NCI-H460 (cell line): Measurements from ENCODE around the gene CLTCL1. TPM values are rescaled to one million over a fixed set of nuclear protein-coding genes. Genes with fewer than 3 reads are reported as not detected.
"Not testable (repeated sequence)": the region's sequence is repeated elsewhere in the genome, so short reads cannot be mapped to it uniquely, and the experiment has no call there.

Experiments
- DNase-seq: peaks from one replicate; pipeline ENCODE4 v3.0.0-alpha.2; 2016; ENCODE audit warnings: low read depth; ENCODE audit errors: extremely low read depth
- polyA plus RNA-seq: library from polyadenylated mRNA; depleted of rRNA; stranded (reverse); fragments of >200 nt; gene quantifications from 2 replicates; pipeline ENCODE4 v1.2.3, GENCODE V29; 2014; cell fraction: nucleus; rRNA removed
- total RNA-seq: library from RNA; depleted of rRNA; stranded (reverse); fragments of >200 nt; shearing (Covaris generic); gene quantifications from 2 replicates; pipeline ENCODE4 v1.2.3, GENCODE V29; 2014; rRNA removed

CLTCL1 gene
- total RNA-seq = 2.0 and 2.6 TPM in 2 replicates
- 8.1 and 8.5 TPM in 2 replicates for polyA plus RNA-seq

DNA sequence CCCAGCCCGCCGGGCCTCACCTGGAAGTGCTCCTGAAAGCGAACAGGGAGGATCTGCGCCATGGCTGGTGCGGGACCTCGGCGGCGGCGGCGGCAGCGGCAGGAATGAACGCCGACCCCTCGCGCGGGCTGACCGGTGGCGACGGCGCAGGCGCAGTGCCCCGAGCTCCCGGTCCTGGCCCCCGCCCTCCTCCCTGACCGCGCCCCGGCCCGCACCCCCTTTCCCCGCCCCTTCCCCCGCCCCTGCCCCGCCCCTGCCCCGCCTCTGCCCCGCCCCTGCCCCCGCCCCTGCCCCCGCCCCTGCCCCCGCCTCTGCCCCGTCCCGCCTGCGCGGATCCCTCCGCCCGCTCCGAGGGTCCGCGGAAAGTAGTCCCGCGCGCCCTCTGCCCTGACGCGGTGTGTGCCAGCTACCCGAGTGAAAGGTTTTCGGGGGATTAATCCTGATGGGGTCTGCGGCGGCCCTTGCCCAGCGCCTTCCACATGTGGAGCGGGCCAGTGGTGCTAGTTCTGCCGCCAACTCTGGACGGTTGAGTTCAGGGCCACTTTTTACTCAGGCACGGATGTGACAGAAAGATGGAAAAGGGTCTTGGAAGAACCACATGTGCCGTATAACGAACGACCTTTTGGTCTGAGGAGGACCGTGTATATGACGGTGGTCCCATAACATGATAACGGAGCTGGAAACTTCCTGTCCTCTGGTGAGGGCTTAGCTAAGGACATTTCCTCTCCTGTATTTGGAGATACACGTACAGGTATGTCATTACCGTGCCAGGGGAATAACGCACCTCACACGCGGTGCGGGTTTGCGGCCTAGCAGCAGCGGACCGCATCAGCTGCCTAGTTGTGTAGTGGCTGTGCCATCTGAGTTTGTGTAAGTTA lies at the start of gene CLTCL1:
Gene CLTCL1, minus strand, starts transcription at position 140 of the 878 bp plus-strand sequence. Its CDS starts 78 bp downstream, at position 62.
- DNase-seq = peak; percentile 40

- DNase-seq = no peak
These were observed 45.6 kb upstream of the CLTCL1 start for GRCh38 chr22:19337137-19337536.

DNA sequence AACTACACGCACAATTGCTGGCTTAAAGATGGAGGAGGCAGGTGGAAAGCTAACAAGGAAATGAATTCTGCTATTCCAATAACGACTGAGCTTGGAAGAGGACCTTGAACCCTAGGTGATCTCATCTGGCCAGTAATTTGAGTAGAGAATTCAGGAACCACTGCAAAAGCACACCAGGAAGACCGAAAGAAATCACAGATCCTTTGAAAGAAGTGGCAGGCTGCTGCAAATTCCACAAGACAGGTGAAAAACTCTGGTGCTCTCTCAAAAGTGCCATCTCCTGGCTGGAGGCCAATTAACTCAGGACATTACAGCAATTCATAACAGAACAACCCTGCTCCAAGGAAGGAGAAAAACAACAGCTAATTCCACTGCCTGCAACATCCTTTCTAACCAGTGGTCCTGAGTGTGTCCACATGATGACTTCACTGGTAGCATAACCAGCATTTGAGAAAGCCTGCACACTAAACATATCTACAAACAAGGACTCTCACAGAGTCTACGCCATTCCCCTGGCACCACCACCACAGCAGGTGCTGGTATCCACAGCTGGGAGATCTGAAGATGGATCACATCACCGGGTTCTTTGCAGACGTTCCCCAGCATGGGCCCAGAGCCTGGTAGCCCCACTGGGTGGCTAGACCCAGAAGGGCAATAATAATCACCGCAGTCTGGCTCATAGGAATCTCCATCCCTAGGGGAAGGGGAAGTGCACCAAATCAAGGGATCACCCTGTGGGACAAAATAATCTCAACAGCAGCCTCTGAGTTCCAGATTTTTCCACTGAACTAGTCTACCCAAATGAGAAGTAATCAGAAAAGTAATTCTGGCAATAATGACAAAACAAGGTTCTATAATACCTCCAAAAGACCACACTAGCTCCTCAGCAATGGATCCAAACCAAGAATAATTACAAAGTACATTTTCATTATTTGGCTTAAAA lies 44.9 kb upstream of the CLTCL1 start:
- DNase-seq = no peak

DNA sequence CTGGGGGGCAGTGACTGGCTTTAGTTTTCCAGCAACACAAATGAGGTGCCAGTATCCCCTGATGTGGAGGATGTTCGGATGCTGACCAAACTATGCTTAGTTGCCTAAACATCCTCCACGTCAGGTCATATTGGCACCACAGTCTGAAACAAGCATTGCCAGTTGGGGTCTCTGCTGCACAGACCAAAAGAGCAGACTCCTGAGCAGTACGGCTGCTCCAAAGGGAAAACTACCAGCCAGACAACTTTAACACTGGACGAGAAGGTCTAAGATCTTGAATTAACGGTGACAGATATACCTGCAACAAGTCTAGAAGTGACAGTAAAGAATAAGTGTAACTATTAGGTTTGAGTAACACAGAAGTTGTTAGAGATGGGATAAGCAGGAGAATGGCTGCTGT lies 40.5 kb upstream of the CLTCL1 start:
- DNase-seq = no peak

DNA sequence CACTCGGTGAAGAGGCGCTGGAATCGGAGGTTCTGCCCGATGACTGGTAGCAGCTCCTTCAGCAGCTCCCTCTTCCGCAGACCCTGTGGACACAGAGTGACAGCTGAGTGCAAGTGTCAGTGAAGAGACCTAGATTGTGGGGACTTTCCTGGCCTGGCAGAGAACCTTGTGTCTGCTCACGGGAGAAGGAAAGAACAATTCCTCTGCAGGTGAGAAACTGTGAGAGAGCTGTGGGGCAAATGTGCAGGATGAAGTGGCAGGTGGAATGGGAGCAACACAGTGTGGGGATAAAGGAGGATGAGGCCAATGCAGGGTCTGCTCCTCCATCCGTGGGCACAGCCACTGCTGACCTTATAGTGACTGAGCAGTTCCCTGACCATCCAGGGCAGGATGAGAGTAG lies 40.0 kb upstream of the CLTCL1 start:
- DNase-seq = no peak

DNA sequence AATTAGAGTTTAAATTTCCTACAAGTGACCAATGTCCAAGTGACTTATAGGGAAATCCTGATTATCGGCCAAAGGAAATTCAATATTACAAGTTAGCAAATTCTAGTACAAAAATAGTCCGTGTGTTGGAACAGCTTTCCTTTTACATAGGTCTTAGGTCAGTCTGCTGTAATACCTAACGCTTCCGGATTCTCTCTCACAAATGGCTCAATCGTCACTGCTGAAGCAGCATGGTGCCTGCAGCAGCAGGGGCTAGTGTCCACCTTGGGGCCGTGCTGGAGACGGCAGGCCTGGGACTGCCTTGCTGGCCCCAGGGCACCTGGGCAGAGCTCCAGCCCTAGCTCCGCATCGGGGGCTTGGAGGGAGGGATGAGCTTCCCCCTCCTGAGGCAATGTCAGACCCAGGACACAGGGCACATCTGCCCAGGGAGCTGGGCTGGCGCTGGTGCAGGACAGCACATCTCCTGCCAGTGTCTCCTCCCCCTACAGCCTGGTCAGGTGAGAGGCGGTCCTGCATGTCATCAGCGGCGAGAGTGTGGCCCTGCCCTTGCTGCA lies 39.4 kb upstream of the CLTCL1 start:
- no peak for DNase-seq

DNA sequence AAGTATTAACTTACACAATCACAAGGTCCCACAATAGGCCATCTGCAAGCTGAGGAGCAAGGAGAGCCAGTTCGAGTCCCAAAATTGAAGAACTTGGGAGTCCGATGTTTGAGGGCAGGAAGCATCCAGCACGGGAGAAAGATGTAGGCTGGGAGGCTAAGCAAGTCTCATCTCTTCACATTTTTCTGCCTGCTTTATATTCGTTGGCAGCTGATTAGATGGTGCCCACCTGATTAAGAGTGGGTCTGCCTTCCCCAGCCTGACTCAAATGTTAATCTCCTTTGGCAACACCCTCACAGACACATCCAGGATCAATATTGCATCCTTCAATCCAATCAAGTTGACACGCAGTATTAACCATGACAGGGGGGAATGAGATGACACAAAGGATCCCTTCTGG lies 38.7 kb upstream of the CLTCL1 start:
- DNase-seq = not testable (repeated sequence)

DNA sequence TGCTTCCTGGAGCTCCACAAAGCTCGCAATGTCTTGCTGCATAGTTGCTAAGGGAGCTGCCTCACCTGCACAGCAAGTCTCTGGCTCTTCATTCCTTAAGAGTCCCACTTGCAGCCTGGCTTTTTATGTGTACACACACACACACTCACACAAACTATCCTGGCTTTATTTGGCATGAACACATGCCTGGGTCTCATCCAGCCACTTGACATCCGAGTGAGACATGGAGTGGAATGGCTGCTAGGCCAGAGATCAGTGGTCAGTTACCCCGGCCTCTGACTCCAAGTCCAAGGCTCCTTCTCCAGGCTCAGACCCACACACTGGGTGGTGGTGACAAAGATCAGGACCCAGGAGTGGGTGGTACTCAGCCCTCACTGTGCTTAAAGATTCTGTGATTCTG lies 37.9 kb upstream of the CLTCL1 start:
- no peak for DNase-seq

GRCh38 chr22:19325296-19325948 lies 33.9 kb upstream of the CLTCL1 start:
- no peak for DNase-seq

DNA sequence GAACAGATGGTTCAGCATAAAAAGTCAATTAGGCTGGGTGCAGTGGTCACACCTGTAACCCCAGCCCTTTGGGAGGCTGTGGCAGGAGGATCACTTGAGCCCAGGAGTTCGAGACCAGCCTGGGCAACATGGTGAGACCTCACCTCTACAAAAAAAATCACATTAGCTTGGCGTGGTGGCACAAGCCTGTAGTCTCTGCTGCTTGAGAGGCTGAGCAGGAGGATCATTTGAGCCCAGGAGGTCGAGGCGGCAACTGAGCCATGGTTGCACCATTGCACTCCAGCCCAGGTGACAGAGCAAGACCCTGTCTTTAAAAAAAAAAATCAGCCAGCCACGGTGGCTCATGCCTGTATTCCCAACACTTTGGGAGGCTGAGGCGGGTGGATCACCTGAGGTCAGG lies 31.9 kb upstream of the CLTCL1 start:
- not testable (repeated sequence) for DNase-seq

GRCh38 chr22:19321757-19322156 lies 30.2 kb upstream of the CLTCL1 start:
- DNase-seq = no peak

DNA sequence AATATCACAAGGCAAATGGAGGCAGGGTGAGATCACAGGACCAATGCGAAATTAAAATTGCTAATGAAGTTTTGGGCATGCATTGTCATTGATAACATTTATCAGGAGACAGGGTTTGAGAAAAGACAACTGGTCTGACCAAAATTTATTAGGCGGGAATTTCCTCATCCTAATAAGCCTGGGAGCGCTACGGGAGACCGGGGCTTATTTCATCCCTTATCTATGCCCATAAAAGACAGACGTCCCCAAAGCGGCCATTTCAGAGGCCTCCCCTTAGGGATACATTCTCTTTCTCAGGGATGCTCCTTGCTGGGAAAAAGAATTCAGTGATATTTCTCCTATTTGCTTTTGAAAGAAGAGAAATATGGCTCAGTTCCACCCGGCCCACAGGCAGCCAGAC lies 28.6 kb upstream of the CLTCL1 start:
- DNase-seq = not testable (repeated sequence)

DNA sequence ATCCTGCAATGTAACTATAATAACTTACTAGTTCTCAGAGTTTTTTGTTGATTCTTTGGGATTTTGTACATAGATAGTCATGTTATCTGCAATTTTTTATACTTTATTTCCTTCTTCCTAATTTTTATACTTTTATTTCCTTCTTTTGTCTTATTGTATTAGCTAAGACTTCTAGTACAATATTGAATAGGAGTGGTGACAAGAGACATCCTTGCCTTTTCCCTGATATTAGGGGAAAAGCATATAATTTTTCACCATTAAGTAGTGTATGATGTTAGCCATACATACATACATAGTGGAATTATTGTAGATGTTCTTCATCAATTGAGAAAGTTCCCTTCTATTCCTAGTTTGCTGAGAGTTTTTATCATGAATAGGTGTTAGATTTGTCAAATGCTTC lies 27.8 kb upstream of the CLTCL1 start:
- DNase-seq = no peak

DNA sequence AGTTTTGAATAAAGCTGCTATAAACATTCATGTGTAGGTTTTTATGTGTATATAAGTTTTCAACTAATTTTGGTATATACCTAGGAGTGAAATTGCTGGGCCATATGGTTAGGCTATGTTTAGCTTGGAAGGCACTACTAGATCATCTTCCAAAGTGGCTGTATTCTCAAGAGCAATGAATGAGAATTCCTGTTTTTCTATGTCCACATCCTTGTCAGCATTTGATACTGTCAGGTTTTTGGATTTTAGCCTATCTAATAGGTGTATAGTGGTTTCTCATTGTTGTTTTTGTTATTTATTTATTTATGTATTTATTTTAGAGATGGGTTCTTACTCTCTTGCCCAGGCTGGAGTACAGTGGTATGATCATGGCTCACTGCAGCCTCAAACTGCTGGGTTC lies 26.3 kb upstream of the CLTCL1 start:
- DNase-seq = no peak

DNA sequence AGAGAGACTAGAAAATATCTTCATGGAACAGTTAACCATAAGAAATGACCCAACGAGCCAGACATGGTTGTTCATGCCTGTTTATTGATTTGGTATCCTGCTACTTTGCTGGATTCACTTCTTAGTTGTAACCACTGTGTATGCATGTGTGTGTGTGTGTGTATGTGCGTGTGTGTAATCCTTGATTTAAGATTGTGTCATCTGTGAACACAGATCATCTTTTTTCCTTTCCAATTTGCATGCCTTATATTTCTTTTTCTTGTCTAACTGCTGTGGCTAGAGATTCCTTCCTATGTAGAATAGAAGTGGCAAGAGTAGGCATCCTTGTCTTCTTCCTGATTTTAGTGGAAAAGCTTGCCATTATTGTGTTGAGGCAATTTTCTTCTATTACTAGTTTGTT lies 16.4 kb upstream of the CLTCL1 start:
- no peak for DNase-seq

- DNase-seq = not testable (repeated sequence)
These were observed 15.0 kb upstream of the CLTCL1 start for GRCh38 chr22:19306535-19306934.

GRCh38 chr22:19304547-19304946 lies 13.0 kb upstream of the CLTCL1 start:
- DNase-seq = no peak

DNA sequence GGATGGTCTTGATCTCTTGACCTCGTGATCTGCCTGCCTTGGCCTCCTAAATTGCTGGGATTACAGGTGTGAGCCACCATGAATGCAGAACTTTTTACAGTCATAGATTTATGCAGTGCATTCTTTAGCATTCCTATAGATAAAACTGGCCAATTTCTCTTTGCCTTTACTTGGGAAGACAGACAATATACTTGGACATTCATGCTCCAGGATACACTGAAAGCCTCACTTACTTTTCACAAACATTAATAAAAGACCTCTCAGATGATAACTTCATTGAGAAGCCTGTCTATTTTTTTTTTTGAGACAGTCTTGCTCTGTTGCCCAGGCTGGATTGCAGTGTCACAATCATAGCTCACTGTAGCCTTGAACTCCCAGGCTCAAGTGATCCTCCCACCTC lies 12.3 kb upstream of the CLTCL1 start:
- DNase-seq = no peak

DNA sequence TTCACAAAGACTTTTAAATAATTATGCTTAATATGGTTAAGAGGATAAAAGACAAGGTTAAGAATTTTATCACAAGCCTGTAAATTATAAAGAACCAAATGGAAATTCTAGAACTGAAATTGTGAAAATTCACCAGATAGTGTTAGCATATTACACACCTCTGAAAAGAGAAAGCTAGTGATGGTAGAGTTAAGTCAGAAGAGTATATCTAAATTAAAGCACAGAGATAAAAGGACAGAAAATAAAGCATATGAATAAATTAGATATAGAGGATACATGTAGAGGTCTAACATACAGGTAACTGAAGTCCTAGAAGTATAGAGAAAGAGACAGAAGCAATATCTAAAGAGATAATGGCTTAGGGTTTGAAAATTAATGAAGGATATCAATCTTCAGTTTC lies 4.2 kb upstream of the CLTCL1 start:
- no peak for DNase-seq

DNA sequence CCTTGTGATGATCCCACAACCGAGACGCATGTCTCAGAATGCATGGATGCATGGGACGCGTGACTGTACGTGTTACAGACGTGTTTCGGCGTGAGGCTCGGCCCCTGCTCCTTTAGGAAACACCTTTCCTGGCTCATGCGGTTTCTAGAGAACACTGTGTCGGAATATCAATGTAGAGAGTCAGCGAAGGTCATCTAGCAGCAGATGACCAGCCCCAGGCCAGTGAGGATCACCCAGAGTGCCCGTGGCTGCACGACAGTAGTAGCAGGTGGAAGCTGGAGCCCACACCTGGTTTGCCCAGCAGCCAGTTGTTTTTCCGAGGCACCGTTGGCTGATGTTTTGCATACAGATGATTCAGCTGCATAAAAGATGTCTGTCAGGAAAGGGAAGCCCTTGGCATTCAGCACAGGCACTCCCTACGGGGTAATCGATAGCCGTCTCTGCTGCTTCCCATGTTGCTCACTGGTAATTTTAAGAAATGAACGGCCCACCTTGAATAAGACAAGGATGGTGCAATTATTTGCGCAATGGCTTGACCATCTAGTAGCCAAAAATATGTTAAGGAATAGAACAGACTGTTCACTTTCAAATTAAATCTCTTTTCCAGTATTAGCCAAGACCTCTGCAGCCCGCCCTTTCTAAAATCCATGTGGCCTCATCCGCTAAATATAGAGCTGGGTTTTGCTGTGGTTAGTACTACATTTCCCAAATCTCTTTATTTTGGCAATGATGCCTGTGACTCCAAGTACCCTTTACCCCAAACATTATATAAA lies 1.1 kb upstream of the CLTCL1 start:
- DNase-seq = no peak
